K562 (cell line): ENCODE results near the gene NXPH4. TPM values are rescaled to one million over a fixed set of nuclear protein-coding genes. Genes with fewer than 3 reads are reported as not detected.

Source experiments
- ATAC-seq: fragments of 200-7000 bp; cut with Tn5 transposase; 3 replicates; pipeline ENCODE4 v1.9.1; 2020; ENCODE audit warnings: moderate library complexity
- BruUV-seq: library from RNA; stranded (reverse); fragments of 400-500 nt; replicated peaks from 2 replicates; lab custom pipeline; 2021; lab: Mats Ljungman, UMichigan
- CTCF ChIA-PET: fragments of 300-600 bp; formaldehyde crosslinking; extraction: SDS; loops from one replicate; lab custom pipeline; 2021; ENCODE audit warnings: low intra/inter-chr PET ratio; lab: Yijun Ruan, JAX
- POLR2A ChIA-PET: fragments of 300-600, 350-650 bp; sonication (Branson Sonifier 250); formaldehyde crosslinking; extraction: SDS; loops from one replicate; lab custom pipeline; 2021; ENCODE audit warnings: antibody characterized with exemption, inconsistent platforms; lab: Yijun Ruan, JAX
- DNase-seq, 4 experiments: peaks; one replicate each; pipeline versions ENCODE4 v3.0.0 to v3.0.0-alpha.2; 2011 to 2018; ENCODE audit warnings: low spot score in 3 of 4, mixed read lengths in 3 of 4; ENCODE audit errors: extremely low read depth in 1 of 4
- FAIRE-seq: peaks from 2 replicates; lab custom pipeline; 2011; peaks lifted over from hg19 to GRCh38; lab: Jason Lieb, UNC
- H2AFZ ChIP-seq: 2 replicates; pipeline ENCODE4 v1.6.0; 2011; ENCODE audit warnings: low read depth, low read length, control low read depth, inconsistent platforms
- H3K27ac ChIP-seq: fragments of 200-600 bp; 3 replicates; pipeline ENCODE4 v1.8.0; 2011; ENCODE audit warnings: low read depth, mild to moderate bottlenecking, control low read depth, inconsistent platforms, low read length, moderate library complexity, mixed read lengths; ENCODE audit errors: extremely low read depth
- H3K27me3 ChIP-seq, 2 experiments: fragments of 300-600 bp in 1 of 2; 2 replicates in 1 of 2; 3 replicates in 1 of 2; pipeline versions ENCODE4 v1.6.0 to v1.8.0; 2011; ENCODE audit warnings: inconsistent platforms in 2 of 2, low read length in 2 of 2, mild to moderate bottlenecking in 1 of 2, mixed read lengths in 1 of 2, moderate library complexity in 1 of 2; ENCODE audit not compliant: control insufficient read depth in 2 of 2, insufficient read depth in 2 of 2
- H3K36me3 ChIP-seq: fragments of 300-600 bp; 3 replicates; pipeline ENCODE4 v1.8.0; 2011; ENCODE audit warnings: mild to moderate bottlenecking, low read length, inconsistent platforms; ENCODE audit not compliant: control insufficient read depth, insufficient read depth
- H3K4me1 ChIP-seq, 2 experiments: fragments of 200-600 bp in 1 of 2; replicated peaks in 1 of 2; 2 replicates in 1 of 2; 3 replicates in 1 of 2; pipeline versions ENCODE4 v1.5.1 to v1.8.0; 2011; ENCODE audit warnings: inconsistent platforms in 2 of 2, low read length in 2 of 2, mild to moderate bottlenecking in 1 of 2, mixed read lengths in 1 of 2, moderate library complexity in 1 of 2; ENCODE audit not compliant: control insufficient read depth in 2 of 2, insufficient read depth in 2 of 2
- H3K4me2 ChIP-seq: 2 replicates; pipeline ENCODE4 v1.6.1; 2011; ENCODE audit warnings: low read length, control low read depth, inconsistent platforms, mixed read lengths; ENCODE audit not compliant: insufficient read depth
- H3K4me3 ChIP-seq: fragments of 200-600 bp; sonication (generic), shearing (Covaris generic); 2 replicates; pipeline ENCODE4 v1.5.1; 2016; ENCODE audit warnings: control low read depth, inconsistent platforms
- H3K79me2 ChIP-seq: fragments of 200-600 bp; 3 replicates; pipeline ENCODE4 v1.8.0; 2011; ENCODE audit warnings: low read length, inconsistent platforms; ENCODE audit not compliant: control insufficient read depth, insufficient read depth
- H3K9ac ChIP-seq, 2 experiments: 2 replicates each; pipeline versions ENCODE4 v1.6.0 to v1.6.1; 2011; ENCODE audit warnings: low read depth in 2 of 2, low read length in 2 of 2, control low read depth in 1 of 2, inconsistent platforms in 1 of 2, mild to moderate bottlenecking in 1 of 2, mixed read lengths in 1 of 2; ENCODE audit not compliant: insufficient read depth in 1 of 2
- H3K9me1 ChIP-seq: one replicate; pipeline ENCODE4 v1.6.0; 2011; ENCODE audit warnings: inconsistent platforms, mild to moderate bottlenecking, low read length, moderate library complexity; ENCODE audit not compliant: control insufficient read depth, insufficient read depth
- H3K9me3 ChIP-seq: replicated peaks from 2 replicates; pipeline ENCODE4 v1.5.1; 2011; ENCODE audit warnings: low read depth, low read length, inconsistent platforms; ENCODE audit not compliant: control insufficient read depth, insufficient read depth
- H4K20me1 ChIP-seq: replicated peaks from 2 replicates; pipeline ENCODE4 v1.6.1; 2011; ENCODE audit warnings: low read length, inconsistent platforms, mixed read lengths; ENCODE audit not compliant: control insufficient read depth, insufficient read depth
- BRD4 ChIP-seq: fragments of 200-600 bp; sonication (generic); IDR thresholded peaks from 2 replicates; pipeline ENCODE4 v1.6.1; 2017; ENCODE audit warnings: inconsistent platforms
- CREM ChIP-seq: IDR thresholded peaks from 2 replicates; pipeline ENCODE4 v1.6.1; 2014; ENCODE audit warnings: antibody characterized with exemption, low read depth
- DNMT1 ChIP-seq: fragments of 450-650 bp; IDR thresholded peaks from 2 replicates; pipeline ENCODE4 v1.6.1; 2016; ENCODE audit warnings: antibody characterized with exemption, mild to moderate bottlenecking
- FOXJ2 ChIP-seq: fragments of 200-800 bp; sonication (Bioruptor generic); IDR thresholded peaks from 2 replicates; pipeline ENCODE4 v1.6.1; 2016; ENCODE audit warnings: missing genetic modification characterization, missing compliant biosample characterization
- HNRNPUL1 ChIP-seq: fragments of 200-400 bp; formaldehyde crosslinking; IDR thresholded peaks from 2 replicates; pipeline ENCODE4 v1.6.1; 2017; ENCODE audit warnings: low read length
- JUNB ChIP-seq: fragments of 450-650 bp; formaldehyde crosslinking; conservative IDR thresholded peaks from 2 replicates; pipeline ENCODE4 v1.4.0; 2020; ENCODE audit warnings: mild to moderate bottlenecking
- KLF1 ChIP-seq: fragments of 450-650 bp; IDR thresholded peaks from 2 replicates; pipeline ENCODE4 v1.6.1; 2016; ENCODE audit warnings: missing genetic modification characterization, missing compliant biosample characterization
- MCM7 ChIP-seq, 2 experiments: fragments of 450-650 bp; IDR thresholded peaks; 2 replicates each; pipeline ENCODE4 v1.6.1; 2016 to 2018
- MECOM ChIP-seq: fragments of 250-450 bp; sonication (Bioruptor Pico); IDR thresholded peaks from 2 replicates; pipeline ENCODE4 v1.8.0; 2022; ENCODE audit warnings: inconsistent platforms
- MTA3 ChIP-seq: fragments of 450-650 bp; formaldehyde crosslinking; IDR thresholded peaks from 2 replicates; pipeline ENCODE4 v1.6.1; 2017; ENCODE audit warnings: mild to moderate bottlenecking, borderline replicate concordance
- SIN3B ChIP-seq: fragments of 450-650 bp; IDR thresholded peaks from 2 replicates; pipeline ENCODE4 v1.6.1; 2017; ENCODE audit warnings: low read depth, mild to moderate bottlenecking, moderate library complexity
- SLC30A9 ChIP-seq: fragments of 250-450 bp; sonication (Bioruptor Pico); IDR thresholded peaks from 2 replicates; pipeline ENCODE4 v1.8.0; 2022; ENCODE audit warnings: mild to moderate bottlenecking, moderate library complexity
- SMARCE1 ChIP-seq: fragments of 450-650 bp; IDR thresholded peaks from 2 replicates; pipeline ENCODE4 v1.7.1; 2016; ENCODE audit warnings: mild to moderate bottlenecking
- TAF9B ChIP-seq: fragments of 450-650 bp; IDR thresholded peaks from 2 replicates; pipeline ENCODE4 v1.6.1; 2018; ENCODE audit warnings: mild to moderate bottlenecking; ENCODE audit not compliant: partially characterized antibody
- ZNF140 ChIP-seq: fragments of 250-450 bp; sonication (Bioruptor Pico); IDR thresholded peaks from 2 replicates; pipeline ENCODE4 v1.8.0; 2021; ENCODE audit warnings: moderate library complexity, mild to moderate bottlenecking, inconsistent platforms
- ZNF239 ChIP-seq: fragments of 250-450 bp; sonication (Bioruptor Pico); IDR thresholded peaks from 2 replicates; pipeline ENCODE4 v1.4.0; 2020; ENCODE audit warnings: mild to moderate bottlenecking
- ZNF431 ChIP-seq: sonication (generic); formaldehyde crosslinking; IDR thresholded peaks from 2 replicates; pipeline ENCODE4 v1.8.0; 2022; ENCODE audit warnings: mild to moderate bottlenecking, missing genetic modification reagents
- WGBS: fragments of 100-300 bp; shearing (Covaris generic); methylation state at CpG from one replicate; pipeline ENCODE4 v1.1.6; 2016; ENCODE audit warnings: low coverage, mixed read lengths; ENCODE audit not compliant: insufficient coverage; ENCODE audit errors: missing lambda C conversion rate; 5-methylcytosine and 5-hydroxymethylcytosine counted together
- in situ Hi-C: fragments of 300-500 bp; cut with MboI; formaldehyde crosslinking; loops from 4 replicates; pipeline ENCODE4 v1.15.0; 2018; ENCODE audit warnings: inconsistent platforms, mixed read lengths
- intact Hi-C: fragments of 100-400 bp; cut with micrococcal nuclease; formaldehyde crosslinking; loops from 2 replicates; pipeline ENCODE4 v1.14.2; 2022
- polyA plus RNA-seq, 8 experiments: library from polyadenylated mRNA; depleted of rRNA in 4 of 8; stranded (reverse) in 5 of 8; unstranded in 3 of 8; fragments of >200 nt; fragmentation: Nextera tagmentation in 2 of 8; fragmentation: Illumina TruSeq in 1 of 8; extraction: Ambion mirVana in 2 of 8; extraction: Trizol in 1 of 8; gene quantifications; 2 replicates each; pipeline versions ENCODE4 v1.2.1 to v1.2.3, GENCODE V29; 2011 to 2014; ENCODE audit warnings: inconsistent platforms in 1 of 8, missing spikeins in 1 of 8
- total RNA-seq, 7 experiments: library from RNA; depleted of rRNA in 6 of 7; stranded (reverse); fragments of >200 nt in 6 of 7; fragmentation: Illumina TruSeq in 2 of 7; extraction: Trizol in 2 of 7; gene quantifications; 2 replicates each; pipeline versions ENCODE4 v1.2.1 to v1.2.3, GENCODE V29; 2011 to 2021; ENCODE audit warnings: low replicate concordance in 1 of 7
- TF ChIP-seq, protein P1 (sequence below): sonication (generic); formaldehyde crosslinking; IDR thresholded peaks from 2 replicates; pipeline ENCODE4 v1.8.1; 2022; ENCODE audit warnings: missing genetic modification reagents
- TF ChIP-seq, protein P2 (sequence below): fragments of 450-650 bp; formaldehyde crosslinking; IDR thresholded peaks from 2 replicates; pipeline ENCODE4 v1.4.0; 2020; ENCODE audit warnings: mild to moderate bottlenecking, moderate library complexity
- TF ChIP-seq, protein P3 (sequence below): fragments of 250-450 bp; sonication (Bioruptor Pico); IDR thresholded peaks from 2 replicates; pipeline ENCODE4 v1.5.1; 2021; ENCODE audit warnings: mild to moderate bottlenecking

The NXPH4 gene
- total and polyA plus RNA-seq, 9 of the 15 experiments (the other 6 are each of a cell fraction or from before 2014, with no cell fraction given), result 0.49 to 2.7 (median 1.1) TPM; not detected in 4

DNA sequence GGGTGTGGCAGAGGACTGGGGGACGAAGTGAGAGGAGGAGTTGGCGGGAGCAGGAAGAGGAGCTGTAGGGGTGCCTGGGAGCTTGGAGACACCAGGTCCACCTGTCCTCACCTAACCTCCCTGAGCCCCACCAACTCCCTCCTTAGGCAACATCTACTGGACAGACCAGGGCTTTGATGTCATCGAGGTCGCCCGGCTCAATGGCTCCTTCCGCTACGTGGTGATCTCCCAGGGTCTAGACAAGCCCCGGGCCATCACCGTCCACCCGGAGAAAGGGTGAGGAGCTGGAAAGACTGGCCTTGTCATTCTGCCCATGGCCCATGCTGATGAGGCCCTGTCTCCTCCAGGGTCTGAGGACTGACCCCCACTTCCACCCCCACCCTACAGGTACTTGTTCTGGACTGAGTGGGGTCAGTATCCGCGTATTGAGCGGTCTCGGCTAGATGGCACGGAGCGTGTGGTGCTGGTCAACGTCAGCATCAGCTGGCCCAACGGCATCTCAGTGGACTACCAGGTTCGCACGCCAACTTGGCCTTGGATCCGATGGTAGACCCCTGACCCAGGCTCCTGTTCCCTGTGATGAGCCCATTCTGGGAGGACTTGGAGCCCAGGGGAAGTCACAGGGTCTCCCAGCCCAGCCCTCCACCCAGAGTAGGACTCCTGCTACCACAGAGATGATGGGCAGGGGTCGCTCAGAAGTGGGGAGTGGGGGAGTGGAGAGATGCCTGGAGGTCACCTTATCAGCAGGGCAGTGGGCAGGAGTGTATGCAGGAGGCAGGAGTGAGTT is 32.5 kb upstream of the NXPH4 start (continued):
- TF ChIP-seq KLF1 (tag) (no peak), SIN3B (no peak), TAF9B (no peak), MCM7 (IDR thresholded peaks at IDR 0.05) (no peak), ZNF239 (no peak), DNMT1 (no peak), MECOM (no peak), SLC30A9 (CRISPR knock-in tag) (no peak)
- TF ChIP-seq, protein P1, sequence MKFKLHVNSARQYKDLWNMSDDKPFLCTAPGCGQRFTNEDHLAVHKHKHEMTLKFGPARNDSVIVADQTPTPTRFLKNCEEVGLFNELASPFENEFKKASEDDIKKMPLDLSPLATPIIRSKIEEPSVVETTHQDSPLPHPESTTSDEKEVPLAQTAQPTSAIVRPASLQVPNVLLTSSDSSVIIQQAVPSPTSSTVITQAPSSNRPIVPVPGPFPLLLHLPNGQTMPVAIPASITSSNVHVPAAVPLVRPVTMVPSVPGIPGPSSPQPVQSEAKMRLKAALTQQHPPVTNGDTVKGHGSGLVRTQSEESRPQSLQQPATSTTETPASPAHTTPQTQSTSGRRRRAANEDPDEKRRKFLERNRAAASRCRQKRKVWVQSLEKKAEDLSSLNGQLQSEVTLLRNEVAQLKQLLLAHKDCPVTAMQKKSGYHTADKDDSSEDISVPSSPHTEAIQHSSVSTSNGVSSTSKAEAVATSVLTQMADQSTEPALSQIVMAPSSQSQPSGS, result no peak

DNA sequence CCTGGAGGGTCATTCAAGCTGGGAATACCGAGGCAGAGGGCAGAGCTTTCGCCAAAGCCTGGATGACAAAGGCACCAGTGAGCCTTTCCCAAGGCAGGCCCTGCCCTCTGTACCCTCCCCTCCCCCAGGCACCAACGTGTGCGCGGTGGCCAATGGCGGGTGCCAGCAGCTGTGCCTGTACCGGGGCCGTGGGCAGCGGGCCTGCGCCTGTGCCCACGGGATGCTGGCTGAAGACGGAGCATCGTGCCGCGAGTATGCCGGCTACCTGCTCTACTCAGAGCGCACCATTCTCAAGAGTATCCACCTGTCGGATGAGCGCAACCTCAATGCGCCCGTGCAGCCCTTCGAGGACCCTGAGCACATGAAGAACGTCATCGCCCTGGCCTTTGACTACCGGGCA is 31.2 kb upstream of the NXPH4 start:
- Histone ChIP-seq H3K4me3 (no peak overlapping the region), H2AFZ (no peak overlapping the region), H3K27me3 (peaks cover 48 to 78% of the 10 kb centered on the region in 2 experiments), H3K27ac (no peak overlapping the region), H3K4me2 (no peak overlapping the region), H3K36me3 (no peaks in the 10 kb centered on the region), H3K4me1 (peaks cover 0 to 27% of the 10 kb centered on the region in 2 experiments; a peak in 3 of 5 replicates), H3K9me3 (no peaks in the 10 kb centered on the region), H4K20me1 (peaks cover 13% of the 10 kb centered on the region), H3K79me2 (no peaks in the 10 kb centered on the region), H3K9ac (no peak overlapping the region), H3K9me1 (peaks cover 5% of the 10 kb centered on the region)
- no peak for FAIRE-seq
- ATAC-seq, result no peak
- BruUV-seq, result no TSS peak
- WGBS, result 12% methylated on average over 25 of the region's 25 CpGs
- POLR2A ChIA-PET, result interaction anchor here (0.7 to 1.3 kb wide), 4 partner anchors 19 to 206 kb away, joined by 3 to 6 read pairs (median 3); partner anchors contain the start of gene NEMP1
- no peak for DNase-seq
- intact Hi-C loops, result no loop called here
- in situ Hi-C loops, result loop anchor here (10.0 kb wide), 1 partner anchor 431 kb away; the partner anchor contains the start of gene PRIM1
- CTCF ChIA-PET, result interaction anchor here (1.7 kb wide), 1 partner anchor 61 kb away, joined by 4 read pairs; no protein-coding TSS in a partner anchor
- TF ChIP-seq BRD4 (no peak), JUNB (no peak), SMARCE1 (no peak), MTA3 (no peak), ZNF140 (CRISPR knock-in tag) (no peak), HNRNPUL1 (no peak), FOXJ2 (no peak), CREM (no peak), ZNF431 (no peak)
- TF ChIP-seq, protein P2, sequence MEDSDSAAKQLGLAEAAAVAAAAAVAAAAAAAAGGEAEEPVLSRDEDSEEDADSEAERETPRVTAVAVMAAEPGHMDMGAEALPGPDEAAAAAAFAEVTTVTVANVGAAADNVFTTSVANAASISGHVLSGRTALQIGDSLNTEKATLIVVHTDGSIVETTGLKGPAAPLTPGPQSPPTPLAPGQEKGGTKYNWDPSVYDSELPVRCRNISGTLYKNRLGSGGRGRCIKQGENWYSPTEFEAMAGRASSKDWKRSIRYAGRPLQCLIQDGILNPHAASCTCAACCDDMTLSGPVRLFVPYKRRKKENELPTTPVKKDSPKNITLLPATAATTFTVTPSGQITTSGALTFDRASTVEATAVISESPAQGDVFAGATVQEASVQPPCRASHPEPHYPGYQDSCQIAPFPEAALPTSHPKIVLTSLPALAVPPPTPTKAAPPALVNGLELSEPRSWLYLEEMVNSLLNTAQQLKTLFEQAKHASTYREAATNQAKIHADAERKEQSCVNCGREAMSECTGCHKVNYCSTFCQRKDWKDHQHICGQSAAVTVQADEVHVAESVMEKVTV (CRISPR knock-in tag), result no peak
- TF ChIP-seq, protein P3, sequence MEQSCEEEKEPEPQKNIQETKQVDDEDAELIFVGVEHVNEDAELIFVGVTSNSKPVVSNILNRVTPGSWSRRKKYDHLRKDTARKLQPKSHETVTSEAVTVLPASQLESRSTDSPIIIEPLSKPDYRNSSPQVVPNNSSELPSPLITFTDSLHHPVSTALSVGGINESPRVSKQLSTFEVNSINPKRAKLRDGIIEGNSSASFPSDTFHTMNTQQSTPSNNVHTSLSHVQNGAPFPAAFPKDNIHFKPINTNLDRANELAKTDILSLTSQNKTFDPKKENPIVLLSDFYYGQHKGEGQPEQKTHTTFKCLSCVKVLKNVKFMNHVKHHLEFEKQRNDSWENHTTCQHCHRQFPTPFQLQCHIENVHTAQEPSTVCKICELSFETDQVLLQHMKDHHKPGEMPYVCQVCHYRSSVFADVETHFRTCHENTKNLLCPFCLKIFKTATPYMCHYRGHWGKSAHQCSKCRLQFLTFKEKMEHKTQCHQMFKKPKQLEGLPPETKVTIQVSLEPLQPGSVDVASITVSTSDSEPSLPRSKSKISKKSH (CRISPR knock-in tag), result no peak
